ENCODE results near the gene EHMT1.

DNA sequence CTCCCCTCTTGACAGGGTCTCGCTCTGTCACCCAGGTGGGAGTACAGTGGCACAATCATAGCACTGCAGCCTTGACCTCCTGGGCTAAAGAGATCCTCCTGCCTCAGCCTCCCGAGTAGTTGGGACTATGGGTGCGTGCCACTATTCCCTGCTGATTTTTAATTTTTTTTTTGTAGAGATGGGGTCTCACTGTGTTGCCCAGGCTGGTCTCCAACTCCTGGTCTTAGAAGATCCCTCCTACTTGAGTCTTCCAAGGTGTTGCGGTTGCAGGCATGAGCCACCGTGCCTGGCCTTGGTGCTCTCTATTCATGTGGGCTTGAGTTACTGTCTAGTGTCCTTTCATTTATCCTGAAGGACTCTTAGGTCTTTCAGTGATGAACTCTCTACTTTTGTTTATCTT lies 24.1 kb downstream of the EHMT1 start:
- TF ChIP-seq, protein P1, sequence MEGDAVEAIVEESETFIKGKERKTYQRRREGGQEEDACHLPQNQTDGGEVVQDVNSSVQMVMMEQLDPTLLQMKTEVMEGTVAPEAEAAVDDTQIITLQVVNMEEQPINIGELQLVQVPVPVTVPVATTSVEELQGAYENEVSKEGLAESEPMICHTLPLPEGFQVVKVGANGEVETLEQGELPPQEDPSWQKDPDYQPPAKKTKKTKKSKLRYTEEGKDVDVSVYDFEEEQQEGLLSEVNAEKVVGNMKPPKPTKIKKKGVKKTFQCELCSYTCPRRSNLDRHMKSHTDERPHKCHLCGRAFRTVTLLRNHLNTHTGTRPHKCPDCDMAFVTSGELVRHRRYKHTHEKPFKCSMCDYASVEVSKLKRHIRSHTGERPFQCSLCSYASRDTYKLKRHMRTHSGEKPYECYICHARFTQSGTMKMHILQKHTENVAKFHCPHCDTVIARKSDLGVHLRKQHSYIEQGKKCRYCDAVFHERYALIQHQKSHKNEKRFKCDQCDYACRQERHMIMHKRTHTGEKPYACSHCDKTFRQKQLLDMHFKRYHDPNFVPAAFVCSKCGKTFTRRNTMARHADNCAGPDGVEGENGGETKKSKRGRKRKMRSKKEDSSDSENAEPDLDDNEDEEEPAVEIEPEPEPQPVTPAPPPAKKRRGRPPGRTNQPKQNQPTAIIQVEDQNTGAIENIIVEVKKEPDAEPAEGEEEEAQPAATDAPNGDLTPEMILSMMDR (IDR thresholded peaks at IDR 0.05 in 4 of 5, conservative IDR thresholded peaks at IDR 0.05 in 1 of 5), result no peak
- no peak for TF ChIP-seq POLR2A (IDR thresholded peaks at IDR 0.05)
